Measurements from ENCODE around the gene ADM2.

Gene ADM2

GRCh38 chr22:50486561-50487289, 5.4 kb downstream of the ADM2 start, which contains the start of gene MIOX:
TSS of gene MIOX (plus strand) at chr22:50486859. CDS start at chr22:50486898, 39 bp downstream.
- H4K20me1 ChIP-seq (ENCODE audit: insufficient read depth, low read length), result no peaks in the 10 kb centered on the region
- no peaks in the 10 kb centered on the region for H3K79me2 ChIP-seq (ENCODE audit: low read length)
- H3K27ac ChIP-seq (ENCODE audit: low read length), result no peak within 1 kb of the TSS
- H2AFZ ChIP-seq (ENCODE audit: low read depth, low read length), result peak within 1 kb of the TSS; percentile 83
- no peaks in the 10 kb centered on the region for H3K27me3 ChIP-seq (ENCODE audit: low read depth, low read length)
- peak within 1 kb of the TSS; percentile 48 for H3K4me2 ChIP-seq (ENCODE audit: low read length)
- TF ChIP-seq CTCF (IDR thresholded peaks at IDR 0.05; ENCODE audit: low read depth, low read length) (no peak), EZH2phosphoT487 (IDR thresholded peaks at IDR 0.05; ENCODE audit: low read depth) (no peak)
- peak within 1 kb of the TSS; percentile 17; the same call in 1 of the 2 replicates for H3K9ac ChIP-seq (ENCODE audit: low read length)
- H3K4me1 ChIP-seq (ENCODE audit: low read length), result peaks cover 6% of the 10 kb centered on the region; the same call in 1 of the 2 replicates
- peak within 1 kb of the TSS; percentile 36; the same call in 1 of the 2 replicates for H3K4me3 ChIP-seq (ENCODE audit: low read length)
- H3K36me3 ChIP-seq (replicated peaks; ENCODE audit: low read depth, low read length), result no peaks in the 10 kb centered on the region
- no peaks in the 10 kb centered on the region for H3K9me3 ChIP-seq (ENCODE audit: insufficient read depth, low read length)

- Histone ChIP-seq H3K36me3 (replicated peaks; ENCODE audit: low read depth, low read length) (no peaks in the 10 kb centered on the region), H4K20me1 (ENCODE audit: insufficient read depth, low read length) (no peaks in the 10 kb centered on the region), H2AFZ (ENCODE audit: low read depth, low read length) (peak overlapping the region; percentile 83; the same call in 1 of the 2 replicates), H3K4me2 (ENCODE audit: low read length) (peak overlapping the region; percentile 48), H3K4me1 (ENCODE audit: low read length) (peaks cover 6% of the 10 kb centered on the region; the same call in 1 of the 2 replicates), H3K9me3 (ENCODE audit: insufficient read depth, low read length) (no peaks in the 10 kb centered on the region), H3K9ac (ENCODE audit: low read length) (no peak overlapping the region), H3K27me3 (ENCODE audit: low read depth, low read length) (no peaks in the 10 kb centered on the region), H3K79me2 (ENCODE audit: low read length) (no peaks in the 10 kb centered on the region), H3K27ac (ENCODE audit: low read length) (no peak overlapping the region), H3K4me3 (ENCODE audit: low read length) (peak overlapping the region; percentile 36; the same call in 1 of the 2 replicates)
- no peak for TF ChIP-seq CTCF (IDR thresholded peaks at IDR 0.05; ENCODE audit: low read depth, low read length)
- no peak for TF ChIP-seq EZH2phosphoT487 (IDR thresholded peaks at IDR 0.05; ENCODE audit: low read depth)
Measured at GRCh38 chr22:50487290-50488005, 6.1 kb downstream of the ADM2 start.

GRCh38 chr22:50488006-50488677, 6.8 kb downstream of the ADM2 start:
- no peak overlapping the region for H3K9ac ChIP-seq (ENCODE audit: low read length)
- H4K20me1 ChIP-seq (ENCODE audit: insufficient read depth, low read length), result no peaks in the 10 kb centered on the region

More at GRCh38 chr22:50488006-50488677, 6.8 kb downstream of the ADM2 start:
- no peaks in the 10 kb centered on the region for H3K36me3 ChIP-seq (replicated peaks; ENCODE audit: low read depth, low read length)
- no peaks in the 10 kb centered on the region for H3K9me3 ChIP-seq (ENCODE audit: insufficient read depth, low read length)
- H3K4me2 ChIP-seq (ENCODE audit: low read length), result 0 out of 2 replicates have a peak overlapping the region, but pooled peaks have one; percentile 48
- H3K27ac ChIP-seq (ENCODE audit: low read length), result no peak overlapping the region
- H3K4me3 ChIP-seq (ENCODE audit: low read length), result no peak overlapping the region
- H3K79me2 ChIP-seq (ENCODE audit: low read length), result no peaks in the 10 kb centered on the region
- 0 out of 2 replicates have a peak overlapping the region, but pooled peaks have one; percentile 13 for H2AFZ ChIP-seq (ENCODE audit: low read depth, low read length)
- peaks cover 6% of the 10 kb centered on the region; the same call in 1 of the 2 replicates for H3K4me1 ChIP-seq (ENCODE audit: low read length)
- TF ChIP-seq CTCF (IDR thresholded peaks at IDR 0.05; ENCODE audit: low read depth, low read length) (no peak), EZH2phosphoT487 (IDR thresholded peaks at IDR 0.05; ENCODE audit: low read depth) (no peak)
- no peaks in the 10 kb centered on the region for H3K27me3 ChIP-seq (ENCODE audit: low read depth, low read length)

All from OCI-LY3 (cell line).